IMR-90 (cell line): ENCODE data around the gene ASTE1. TPM values are rescaled to one million over a fixed set of nuclear protein-coding genes. Genes with fewer than 3 reads are reported as not detected.

Experiments
- ATAC-seq: fragments of 200-7000 bp; cut with Tn5 transposase; 2 replicates; pipeline ENCODE4 v1.9.1; 2020; ENCODE audit warnings: low read depth, mild to moderate bottlenecking, moderate library complexity
- BruUV-seq: library from RNA; stranded (reverse); fragments of 400-500 nt; replicated peaks from 2 replicates; lab custom pipeline; 2021; lab: Mats Ljungman, UMichigan
- CTCF ChIA-PET: fragments of 300-600 bp; formaldehyde crosslinking; extraction: SDS; loops from one replicate; lab custom pipeline; 2021; ENCODE audit warnings: antibody characterized with exemption; lab: Yijun Ruan, JAX
- POLR2A ChIA-PET: fragments of 300-600 bp; sonication (Branson Sonifier 250); formaldehyde crosslinking; loops from one replicate; lab custom pipeline; 2022; ENCODE audit warnings: antibody characterized with exemption; ENCODE audit not compliant: unreplicated experiment; lab: Charles Lee
- DNase-seq: peaks from one replicate; pipeline ENCODE4 v3.0.0; 2013
- H2AFZ ChIP-seq: replicated peaks from 2 replicates; pipeline ENCODE3; 2013; ENCODE audit warnings: low read length, mild to moderate bottlenecking; ENCODE audit not compliant: poor library complexity
- H2AK5ac ChIP-seq: 2 replicates; pipeline ENCODE4 v1.6.1; 2013; ENCODE audit warnings: low read depth, low read length, inconsistent platforms
- H2AK9ac ChIP-seq: replicated peaks from 2 replicates; pipeline ENCODE3; 2013; ENCODE audit warnings: mild to moderate bottlenecking, low read depth, low read length, moderate library complexity; ENCODE audit not compliant: poor library complexity
- H2BK120ac ChIP-seq: 2 replicates; pipeline ENCODE4 v1.6.1; 2013; ENCODE audit warnings: low read depth, low read length, inconsistent platforms
- H2BK15ac ChIP-seq: 3 replicates; pipeline ENCODE4 v1.6.1; 2013; ENCODE audit warnings: low read depth, low read length, inconsistent platforms
- H2BK20ac ChIP-seq: 2 replicates; pipeline ENCODE4 v1.6.1; 2013; ENCODE audit warnings: low read depth, mild to moderate bottlenecking, inconsistent platforms, low read length, moderate library complexity
- H2BK5ac ChIP-seq: 2 replicates; pipeline ENCODE4 v1.6.1; 2013; ENCODE audit warnings: mild to moderate bottlenecking, low read depth, low read length, inconsistent platforms; ENCODE audit not compliant: poor library complexity, severe bottlenecking
- H3K14ac ChIP-seq: replicated peaks from 2 replicates; pipeline ENCODE4 v1.6.1; 2013; ENCODE audit warnings: low read depth, low read length, inconsistent platforms
- H3K18ac ChIP-seq: 2 replicates; pipeline ENCODE4 v1.6.1; 2013; ENCODE audit warnings: low read depth, low read length, control low read depth
- H3K23ac ChIP-seq: 2 replicates; pipeline ENCODE4 v1.6.1; 2013; ENCODE audit warnings: low read depth, low read length, inconsistent platforms
- H3K27ac ChIP-seq: 2 replicates; pipeline ENCODE4 v1.5.1; 2013; ENCODE audit warnings: mild to moderate bottlenecking, control low read depth, low read length; ENCODE audit not compliant: insufficient read depth
- H3K27me3 ChIP-seq: 2 replicates; pipeline ENCODE4 v1.6.1; 2013; ENCODE audit warnings: low read length; ENCODE audit not compliant: control insufficient read depth, insufficient read depth
- H3K36me3 ChIP-seq: 2 replicates; pipeline ENCODE4 v1.6.1; 2013; ENCODE audit warnings: low read length, mixed read lengths; ENCODE audit not compliant: control insufficient read depth, insufficient read depth
- H3K4ac ChIP-seq: 2 replicates; pipeline ENCODE4 v1.6.1; 2013; ENCODE audit warnings: low read depth, low read length, inconsistent platforms
- H3K4me1 ChIP-seq: 2 replicates; pipeline ENCODE4 v1.6.1; 2013; ENCODE audit warnings: low read length, mixed read lengths; ENCODE audit not compliant: control insufficient read depth, insufficient read depth
- H3K4me2 ChIP-seq: 2 replicates; pipeline ENCODE4 v1.6.1; 2013; ENCODE audit warnings: low read depth, mild to moderate bottlenecking, control low read depth, low read length, moderate library complexity
- H3K4me3 ChIP-seq: 2 replicates; pipeline ENCODE4 v1.5.1; 2013; ENCODE audit warnings: low read depth, mild to moderate bottlenecking, control low read depth, low read length, moderate library complexity; ENCODE audit not compliant: insufficient read depth
- H3K56ac ChIP-seq: 2 replicates; pipeline ENCODE4 v1.6.1; 2013; ENCODE audit warnings: low read length, inconsistent platforms; ENCODE audit not compliant: insufficient read depth; ENCODE audit errors: extremely low read depth
- H3K79me1 ChIP-seq, 2 experiments: 2 replicates each; pipeline ENCODE4 v1.6.1; 2013; ENCODE audit warnings: low read length in 2 of 2, inconsistent platforms in 1 of 2, low read depth in 1 of 2
- H3K9ac ChIP-seq: 2 replicates; pipeline ENCODE4 v1.6.1; 2013; ENCODE audit warnings: low read depth, low read length, control low read depth
- H3K9me1 ChIP-seq: 2 replicates; pipeline ENCODE4 v1.6.1; 2013; ENCODE audit warnings: low read length, inconsistent platforms; ENCODE audit not compliant: insufficient read depth
- H3K9me3 ChIP-seq: 2 replicates; pipeline ENCODE4 v1.6.1; 2013; ENCODE audit warnings: low read length; ENCODE audit not compliant: control insufficient read depth, insufficient read depth
- H4K20me1 ChIP-seq: 2 replicates; pipeline ENCODE4 v1.6.1; 2013; ENCODE audit warnings: low read length, inconsistent platforms; ENCODE audit not compliant: insufficient read depth
- H4K5ac ChIP-seq: 2 replicates; pipeline ENCODE4 v1.6.1; 2013; ENCODE audit warnings: mild to moderate bottlenecking, low read depth, low read length, control low read depth
- H4K8ac ChIP-seq, 2 experiments: 2 replicates each; pipeline ENCODE4 v1.6.1; 2013; ENCODE audit warnings: low read depth in 2 of 2, low read length in 2 of 2, control low read depth in 1 of 2, inconsistent platforms in 1 of 2
- H4K91ac ChIP-seq: 2 replicates; pipeline ENCODE4 v1.6.1; 2013; ENCODE audit warnings: low read depth, low read length, inconsistent platforms; ENCODE audit not compliant: insufficient read depth
- BHLHE40 ChIP-seq: fragments of 150-350 bp; IDR thresholded peaks from 2 replicates; pipeline ENCODE4 v1.6.1; 2016; ENCODE audit warnings: mild to moderate bottlenecking, low read depth, low read length
- CHD1 ChIP-seq: IDR thresholded peaks from 2 replicates; pipeline ENCODE4 v1.6.1; 2012; ENCODE audit warnings: low read depth, low read length, improper control_type of control experiment
- MAFK ChIP-seq: IDR thresholded peaks from 2 replicates; pipeline ENCODE4 v1.6.1; 2012; ENCODE audit warnings: low read depth, low read length, improper control_type of control experiment
- MXI1 ChIP-seq: IDR thresholded peaks from 2 replicates; pipeline ENCODE4 v1.6.1; 2012; ENCODE audit warnings: low read depth, mild to moderate bottlenecking, low read length, moderate library complexity, borderline replicate concordance
- NFE2L2 ChIP-seq: fragments of 150-350 bp; IDR thresholded peaks from 2 replicates; pipeline ENCODE4 v1.6.1; 2016; ENCODE audit warnings: low read depth, mild to moderate bottlenecking, low read length
- RFX5 ChIP-seq: IDR thresholded peaks from 2 replicates; pipeline ENCODE4 v1.8.0; 2012; ENCODE audit warnings: low read depth, mild to moderate bottlenecking, low read length, moderate library complexity
- WGBS, 2 experiments: methylation state at CpG; one replicate each; pipeline versions ENCODE4 v1.1.5 to v1.1.7; 2013; ENCODE audit warnings: missing lambda C conversion rate in 2 of 2; ENCODE audit not compliant: insufficient read length in 1 of 2; ENCODE audit errors: extremely low coverage in 2 of 2; 5-methylcytosine and 5-hydroxymethylcytosine counted together
- dilution Hi-C: fragments of 300-500 bp; cut with HindIII; formaldehyde crosslinking; loops from one replicate; pipeline ENCODE4 v1.14.3; 2018; ENCODE audit warnings: low sequenced_read_pairs; ENCODE audit not compliant: unreplicated experiment
- in situ Hi-C: fragments of 300-500 bp; cut with MboI; formaldehyde crosslinking; loops from 3 replicates; pipeline ENCODE4 v1.14.3; 2019; ENCODE audit warnings: low sequenced_read_pairs, inconsistent platforms, mixed read lengths
- intact Hi-C: fragments of 100-400 bp; cut with micrococcal nuclease; formaldehyde crosslinking; loops from 2 replicates; pipeline ENCODE4 v1.10.0; 2022
- polyA plus RNA-seq, 3 experiments: library from polyadenylated mRNA; depleted of rRNA; stranded (reverse); fragments of >200 nt; gene quantifications; 2 replicates each; pipeline ENCODE4 v1.2.3, GENCODE V29; 2012; ENCODE audit warnings: low replicate concordance in 1 of 3
- total RNA-seq: library from RNA; depleted of rRNA; stranded (reverse); fragments of >200 nt; gene quantifications from 2 replicates; pipeline ENCODE4 v1.2.3, GENCODE V29; 2012
- TF ChIP-seq, protein P1 (sequence below): conservative IDR thresholded peaks from 2 replicates; pipeline ENCODE4 v1.5.1; 2012; ENCODE audit warnings: mild to moderate bottlenecking, low read depth, low read length, improper control_type of control experiment

The ASTE1 gene
- total and polyA plus RNA-seq, 2 of the 4 experiments (the other 2 are of a cell fraction) = 3.2 to 7.5 TPM

DNA sequence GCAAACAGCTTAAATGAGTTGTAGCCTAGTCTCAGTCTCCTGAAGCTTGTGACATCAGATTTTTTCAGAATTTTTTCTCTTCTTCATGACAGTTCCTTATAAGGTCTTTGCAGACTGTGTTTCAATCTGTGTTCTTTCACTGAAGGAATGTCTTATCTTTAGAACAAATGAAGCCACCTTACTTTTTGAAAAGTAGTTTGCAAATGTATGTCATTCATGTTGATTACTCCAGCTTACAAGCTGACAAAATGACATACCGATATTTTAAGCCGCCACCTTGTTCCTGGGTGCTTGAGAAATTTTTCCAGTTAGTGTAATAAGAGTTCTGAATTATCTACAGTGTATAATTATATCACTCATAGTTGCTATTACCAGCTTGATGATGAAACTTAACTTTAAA is 57.0 kb downstream of the ASTE1 start:
- no peaks in the 10 kb centered on the region for H3K27me3 ChIP-seq
- H3K23ac ChIP-seq = no peak overlapping the region
- no peak overlapping the region for H2BK15ac ChIP-seq
- H3K9me1 ChIP-seq = 0 out of 2 replicates have a peak, but pooled peaks cover 6% of the 10 kb centered on the region
- no peaks in the 10 kb centered on the region for H3K9me3 ChIP-seq
- H2AFZ ChIP-seq = no peak overlapping the region
- H2AK5ac ChIP-seq = no peak overlapping the region
- DNase-seq = no peak
- H3K18ac ChIP-seq = no peak overlapping the region; the same call in 1 of the 2 replicates
- peak overlapping the region; percentile 17 for H2BK5ac ChIP-seq
- peaks cover 4% of the 10 kb centered on the region; the same call in 1 of the 2 replicates for H3K4me1 ChIP-seq
- dilution Hi-C loops (no loop called here), intact Hi-C loops (loop anchor here (10.0 kb wide), 1 partner anchor 395 kb away; no protein-coding TSS in a partner anchor), in situ Hi-C loops (loop anchor here (25.0 kb wide), 1 partner anchor 1468 kb away; no protein-coding TSS in a partner anchor)
- H3K79me1 ChIP-seq = peaks cover 8 to 11% of the 10 kb centered on the region in 2 experiments; a peak in 3 of 4 replicates
- no peak overlapping the region for H2AK9ac ChIP-seq
- BruUV-seq = no TSS peak
- no peak overlapping the region for H3K4me2 ChIP-seq
- ATAC-seq = no peak
- no peak overlapping the region for H4K5ac ChIP-seq
- no peak overlapping the region for H3K27ac ChIP-seq
- no peak overlapping the region for H3K14ac ChIP-seq
- WGBS, 2 experiments = no CpG with 5 or more reads among the region's 2 CpGs
- peaks cover 13% of the 10 kb centered on the region for H3K36me3 ChIP-seq
- no peak overlapping the region for H2BK120ac ChIP-seq
- no peak overlapping the region for H4K91ac ChIP-seq
- no peak overlapping the region for H3K4ac ChIP-seq
- TF ChIP-seq MXI1 = no peak
- no peak for TF ChIP-seq RFX5
- no peak for TF ChIP-seq MAFK
- no peak for TF ChIP-seq CHD1
- TF ChIP-seq BHLHE40 = no peak
- TF ChIP-seq, protein P1, sequence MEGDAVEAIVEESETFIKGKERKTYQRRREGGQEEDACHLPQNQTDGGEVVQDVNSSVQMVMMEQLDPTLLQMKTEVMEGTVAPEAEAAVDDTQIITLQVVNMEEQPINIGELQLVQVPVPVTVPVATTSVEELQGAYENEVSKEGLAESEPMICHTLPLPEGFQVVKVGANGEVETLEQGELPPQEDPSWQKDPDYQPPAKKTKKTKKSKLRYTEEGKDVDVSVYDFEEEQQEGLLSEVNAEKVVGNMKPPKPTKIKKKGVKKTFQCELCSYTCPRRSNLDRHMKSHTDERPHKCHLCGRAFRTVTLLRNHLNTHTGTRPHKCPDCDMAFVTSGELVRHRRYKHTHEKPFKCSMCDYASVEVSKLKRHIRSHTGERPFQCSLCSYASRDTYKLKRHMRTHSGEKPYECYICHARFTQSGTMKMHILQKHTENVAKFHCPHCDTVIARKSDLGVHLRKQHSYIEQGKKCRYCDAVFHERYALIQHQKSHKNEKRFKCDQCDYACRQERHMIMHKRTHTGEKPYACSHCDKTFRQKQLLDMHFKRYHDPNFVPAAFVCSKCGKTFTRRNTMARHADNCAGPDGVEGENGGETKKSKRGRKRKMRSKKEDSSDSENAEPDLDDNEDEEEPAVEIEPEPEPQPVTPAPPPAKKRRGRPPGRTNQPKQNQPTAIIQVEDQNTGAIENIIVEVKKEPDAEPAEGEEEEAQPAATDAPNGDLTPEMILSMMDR = no peak
- no peak for TF ChIP-seq NFE2L2
- H3K4me3 ChIP-seq = no peak overlapping the region
- H4K8ac ChIP-seq = no peak overlapping the region
- no peak overlapping the region for H3K9ac ChIP-seq
- CTCF ChIA-PET = no interaction called here
- POLR2A ChIA-PET = no interaction called here
- H2BK20ac ChIP-seq = no peak overlapping the region
- H4K20me1 ChIP-seq = no peaks in the 10 kb centered on the region
- no peak overlapping the region for H3K56ac ChIP-seq
